ENCODE results near the gene MCL1.

The MCL1 gene

GRCh38 chr1:150535511-150536287 is 43.7 kb downstream of the MCL1 start:
- DNase-seq, result no peak

DNA sequence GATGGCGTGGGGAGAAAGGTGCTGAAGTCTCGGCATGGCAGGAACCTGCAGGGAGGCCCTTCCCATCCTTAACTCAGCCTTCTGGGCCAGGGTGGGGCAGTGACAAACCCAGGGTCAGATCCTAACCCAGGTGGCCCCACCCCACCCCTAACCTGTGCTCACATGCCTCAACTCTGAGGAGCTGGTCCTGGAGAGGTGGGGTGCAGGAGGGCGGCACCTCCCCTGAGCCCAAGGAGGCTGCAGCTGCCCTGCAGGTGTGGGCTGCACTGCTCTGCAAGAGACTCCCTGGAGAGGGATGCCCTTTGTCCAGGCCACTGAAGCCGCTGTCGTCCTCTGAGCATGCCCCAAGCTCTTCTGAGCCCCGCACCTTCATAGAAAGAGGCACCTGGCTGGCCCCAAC is 45.4 kb downstream of the MCL1 start:
- DNase-seq, result no peak

DNA sequence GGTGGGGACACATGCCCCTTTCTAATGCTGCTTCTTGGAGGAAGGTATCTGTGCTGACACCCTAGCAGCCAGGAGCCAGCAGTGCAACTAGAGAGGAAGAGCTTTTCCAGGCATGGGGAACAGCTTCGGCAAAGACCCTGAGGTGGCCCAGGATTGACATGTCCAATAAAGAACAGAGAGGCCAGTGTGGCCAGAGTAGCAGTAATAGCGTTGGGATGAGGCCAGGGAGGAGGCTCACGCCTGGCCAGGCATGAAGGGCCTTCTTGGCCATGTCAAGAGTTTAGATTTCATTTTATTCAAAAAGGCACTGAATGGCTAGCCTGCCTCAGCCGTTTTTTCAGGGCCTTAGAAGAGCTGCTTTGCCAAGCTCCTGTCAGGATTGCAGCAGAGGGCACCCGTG is 46.5 kb downstream of the MCL1 start:
- DNase-seq, result no peak

GRCh38 chr1:150530491-150531159 is 48.8 kb downstream of the MCL1 start:
- DNase-seq, result no peak

DNA sequence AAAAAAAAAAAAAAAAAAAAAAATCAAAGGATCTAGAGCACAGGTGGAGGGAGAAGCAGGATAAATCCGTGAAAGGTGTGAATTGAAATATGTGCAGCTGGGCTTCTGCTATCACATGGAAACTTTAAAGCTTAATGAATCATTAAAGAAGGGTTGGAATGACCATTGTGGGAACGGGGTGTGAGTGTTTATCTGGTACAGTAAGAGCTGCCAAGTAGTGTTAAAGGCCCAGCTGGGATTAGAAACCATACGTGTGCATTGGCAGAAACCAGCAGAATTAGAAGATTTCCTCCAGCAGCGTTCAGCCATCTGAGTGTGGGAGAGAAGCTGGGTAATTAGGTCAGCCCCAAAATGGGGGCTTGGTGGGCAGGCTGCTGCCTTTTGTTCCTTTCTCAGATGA is 50.4 kb downstream of the MCL1 start:
- DNase-seq, result no peak

DNA sequence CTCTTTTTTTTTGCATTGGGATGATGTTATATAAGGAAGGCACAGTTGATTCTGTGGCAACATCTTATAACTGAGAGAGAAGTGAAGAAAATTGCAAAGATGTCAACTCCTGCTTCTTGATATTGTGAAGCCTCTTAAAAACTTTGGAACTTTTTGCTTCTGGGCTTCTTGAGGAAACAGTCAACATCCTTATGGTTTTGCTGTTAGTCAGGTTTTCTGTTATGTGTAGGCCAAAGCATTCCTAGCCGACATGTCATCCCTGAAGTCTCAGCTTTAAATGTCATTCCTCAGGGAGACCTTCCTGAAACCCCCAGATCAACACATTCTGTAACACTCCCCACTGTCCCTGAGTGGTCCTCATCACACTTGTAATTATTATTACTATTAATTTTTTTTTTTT is 51.2 kb downstream of the MCL1 start:
- DNase-seq, result no peak

DNA sequence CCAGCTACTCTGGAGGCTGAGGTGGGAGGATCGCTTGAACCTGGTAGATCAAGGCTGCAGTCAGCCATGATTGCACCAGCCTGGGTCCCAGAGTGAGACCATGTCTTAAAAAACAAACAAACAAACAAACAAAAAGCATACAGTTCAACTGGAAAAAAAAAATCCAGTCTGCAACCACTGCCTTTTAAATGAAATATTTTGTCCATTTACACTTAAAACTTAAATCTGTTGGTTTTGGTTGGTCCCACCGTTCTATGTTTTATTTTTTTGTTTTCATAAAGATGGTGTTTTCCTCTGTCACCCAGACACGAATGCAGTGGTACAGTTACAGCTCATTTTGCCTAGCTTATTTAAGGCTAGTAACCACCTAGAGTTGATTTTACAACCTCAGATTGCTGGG is 54.1 kb downstream of the MCL1 start:
- no peak for DNase-seq
